Endothelial cell of umbilical vein (primary cell): ENCODE results near the gene CYP27C1. TPM values are rescaled to one million over a fixed set of nuclear protein-coding genes. Genes with fewer than 3 reads are reported as not detected.

Experiments used
- BruUV-seq: library from RNA; stranded (reverse); fragments of 400-500 nt; replicated peaks from 2 replicates; lab custom pipeline; 2021; lab: Mats Ljungman, UMichigan
- CTCF ChIA-PET: fragments of 300-600, 350-600 bp; sonication (Branson Sonifier 250); formaldehyde crosslinking; loops from one replicate; lab custom pipeline; 2021; ENCODE audit warnings: antibody characterized with exemption, inconsistent platforms; lab: Charles Lee
- POLR2A ChIA-PET: fragments of 300-600, 350-600 bp; sonication (Branson Sonifier 250); formaldehyde crosslinking; loops from one replicate; lab custom pipeline; 2021; ENCODE audit warnings: antibody characterized with exemption, inconsistent platforms; lab: Charles Lee
- DNase-seq: peaks from one replicate; pipeline ENCODE4 v3.0.0-alpha.2; 2011; ENCODE audit warnings: low read depth, low spot score
- FAIRE-seq: peaks from 2 replicates; lab custom pipeline; 2011; peaks lifted over from hg19 to GRCh38; lab: Jason Lieb, UNC
- H2AFZ ChIP-seq: 2 replicates; pipeline ENCODE4 v1.6.0; 2012; ENCODE audit warnings: low read depth, low read length, control low read depth, inconsistent platforms
- H3K27ac ChIP-seq: 2 replicates; pipeline ENCODE4 v1.5.1; 2011; ENCODE audit warnings: low read depth, mild to moderate bottlenecking, control low read depth, low read length, moderate library complexity; ENCODE audit not compliant: insufficient read depth
- H3K27me3 ChIP-seq, 2 experiments: 2 replicates each; pipeline versions ENCODE4 v1.6.0 to v1.6.1; 2011; ENCODE audit warnings: low read length in 2 of 2, mixed read lengths in 1 of 2; ENCODE audit not compliant: control insufficient read depth in 2 of 2, insufficient read depth in 2 of 2
- H3K36me3 ChIP-seq, 2 experiments: 2 replicates in 1 of 2; 3 replicates in 1 of 2; pipeline ENCODE4 v1.5.1; 2011; ENCODE audit warnings: low read length in 2 of 2, mild to moderate bottlenecking in 1 of 2, moderate library complexity in 1 of 2; ENCODE audit not compliant: control insufficient read depth in 2 of 2, insufficient read depth in 2 of 2; ENCODE audit errors: extremely low read depth in 1 of 2
- H3K4me1 ChIP-seq: 3 replicates; pipeline ENCODE4 v1.5.1; 2011; ENCODE audit warnings: mild to moderate bottlenecking, low read length; ENCODE audit not compliant: control insufficient read depth, insufficient read depth; ENCODE audit errors: extremely low read depth
- H3K4me2 ChIP-seq: 2 replicates; pipeline ENCODE4 v1.6.1; 2011; ENCODE audit warnings: low read length, control low read depth, mixed read lengths; ENCODE audit not compliant: insufficient read depth
- H3K4me3 ChIP-seq, 3 experiments: fragments of 200-600 bp in 1 of 3; sonication (generic), shearing (Covaris generic) in 1 of 3; replicated peaks in 1 of 3; 2 replicates each; pipeline ENCODE4 v1.5.1; 2011 to 2016; ENCODE audit warnings: control low read depth in 3 of 3, low read length in 3 of 3, mild to moderate bottlenecking in 2 of 3, inconsistent platforms in 1 of 3, low read depth in 1 of 3, moderate library complexity in 1 of 3; ENCODE audit not compliant: insufficient read depth in 1 of 3
- H3K79me2 ChIP-seq: 2 replicates; pipeline ENCODE4 v1.6.0; 2012; ENCODE audit warnings: low read length, inconsistent platforms; ENCODE audit not compliant: control insufficient read depth, insufficient read depth
- H3K9ac ChIP-seq: replicated peaks from 2 replicates; pipeline ENCODE3; 2011; ENCODE audit warnings: low read length, control low read depth; ENCODE audit not compliant: insufficient read depth; ENCODE audit errors: extremely low read depth
- H3K9me1 ChIP-seq: replicated peaks from 3 replicates; pipeline ENCODE4 v1.6.0; 2011; ENCODE audit warnings: mild to moderate bottlenecking, low read length; ENCODE audit not compliant: control insufficient read depth, insufficient read depth; ENCODE audit errors: extremely low read depth
- H3K9me3 ChIP-seq: replicated peaks from 2 replicates; pipeline ENCODE4 v1.5.1; 2012; ENCODE audit warnings: low read length, inconsistent platforms; ENCODE audit not compliant: control insufficient read depth, insufficient read depth
- H4K20me1 ChIP-seq: replicated peaks from 2 replicates; pipeline ENCODE3; 2011; ENCODE audit warnings: mild to moderate bottlenecking, low read length; ENCODE audit not compliant: control insufficient read depth, insufficient read depth; ENCODE audit errors: extremely low read depth
- CTCF ChIP-seq, 2 donors: IDR thresholded peaks; 1 replicate in 1 of 2; 2 replicates in 1 of 2; pipeline ENCODE4 v1.5.1; 2011; ENCODE audit warnings: low read length in 2 of 2, mild to moderate bottlenecking in 2 of 2, moderate library complexity in 2 of 2, control low read depth in 1 of 2, inconsistent platforms in 1 of 2, low read depth in 1 of 2; ENCODE audit not compliant: insufficient read depth in 1 of 2; ENCODE audit errors: extremely low read depth in 1 of 2
- EZH2 ChIP-seq: IDR thresholded peaks from 2 replicates; pipeline ENCODE4 v1.6.1; 2012; ENCODE audit warnings: borderline replicate concordance, low read depth, mild to moderate bottlenecking, moderate library complexity, low read length, inconsistent platforms; ENCODE audit not compliant: severe bottlenecking
- FOS ChIP-seq: IDR thresholded peaks from 2 replicates; pipeline ENCODE4 v1.6.1; 2011; ENCODE audit warnings: mild to moderate bottlenecking, low read length, moderate library complexity, borderline replicate concordance; ENCODE audit not compliant: insufficient read depth
- GATA2 ChIP-seq: IDR thresholded peaks from 2 replicates; pipeline ENCODE4 v1.7.0; 2011; ENCODE audit warnings: low read depth, mild to moderate bottlenecking, moderate library complexity, mixed read lengths, low read length; ENCODE audit not compliant: insufficient read length, insufficient read depth
- JUN ChIP-seq: IDR thresholded peaks from 2 replicates; pipeline ENCODE4 v1.6.1; 2011; ENCODE audit warnings: borderline replicate concordance, low read depth; ENCODE audit not compliant: insufficient read length, insufficient read depth
- MAX ChIP-seq: IDR thresholded peaks from 2 replicates; pipeline ENCODE4 v1.6.1; 2011; ENCODE audit not compliant: insufficient read depth, insufficient read length
- MYC ChIP-seq: IDR thresholded peaks from one replicate; pipeline ENCODE4 v1.6.1; 2011; ENCODE audit warnings: mild to moderate bottlenecking, low read depth, low read length
- POLR2A ChIP-seq: IDR thresholded peaks from 2 replicates; pipeline ENCODE4 v1.6.1; 2012; ENCODE audit warnings: low read depth, mild to moderate bottlenecking, control low read depth, low read length
- POLR2AphosphoS5 ChIP-seq: IDR thresholded peaks from 2 replicates; pipeline ENCODE4 v1.6.1; 2012; ENCODE audit warnings: low read depth, mild to moderate bottlenecking, control low read depth, low read length, moderate library complexity; ENCODE audit not compliant: insufficient read depth
- dilution Hi-C: fragments of 300-500 bp; cut with MboI; formaldehyde crosslinking; loops from one replicate; pipeline ENCODE4 v1.15.0; 2019; ENCODE audit warnings: low sequenced_read_pairs; ENCODE audit not compliant: extremely low pct_ligation_motif_present
- intact Hi-C: fragments of 100-400 bp; cut with micrococcal nuclease; formaldehyde crosslinking; loops from one replicate; pipeline ENCODE4 v1.10.0; 2022
- polyA plus RNA-seq, 4 experiments: library from polyadenylated mRNA; depleted of rRNA in 3 of 4; stranded (reverse) in 3 of 4; unstranded in 1 of 4; fragments of >200 nt; gene quantifications; 2 replicates each; pipeline versions ENCODE4 v1.2.1 to v1.2.3, GENCODE V29; 2011 to 2012; ENCODE audit warnings: missing spikeins in 1 of 4
- total RNA-seq: library from RNA; stranded (reverse); gene quantifications from 2 replicates; pipeline ENCODE4 v1.2.3, GENCODE V29; 2021

Gene CYP27C1
- total and polyA plus RNA-seq, 2 donors (not counting 3 experiments of a cell fraction or from before 2014, with no cell fraction given): not detected

GRCh38 chr2:127172306-127172705, 47.8 kb downstream of the CYP27C1 start:
- POLR2A ChIA-PET: no interaction called here
- Histone ChIP-seq H2AFZ (no peak overlapping the region), H3K9me3 (no peaks in the 10 kb centered on the region), H3K36me3 (no peaks in the 10 kb centered on the region), H3K4me3 (no peak overlapping the region), H3K27me3 (no peaks in the 10 kb centered on the region), H3K9me1 (no peaks in the 10 kb centered on the region), H4K20me1 (no peaks in the 10 kb centered on the region), H3K27ac (no peak overlapping the region), H3K4me1 (no peaks in the 10 kb centered on the region), H3K4me2 (no peak overlapping the region), H3K9ac (no peak overlapping the region), H3K79me2 (no peaks in the 10 kb centered on the region)
- CTCF ChIA-PET: interaction anchor here (0.9 to 11.6 kb wide), 6 partner anchors 14 to 200 kb away, joined by 3 to 106 read pairs (median 4); partner anchors contain the start of gene BIN1
- dilution Hi-C loops: no loop called here
- FAIRE-seq (no peak), DNase-seq (no peak)
- TF ChIP-seq POLR2A (no peak), GATA2 (no peak), MAX (no peak), MYC (no peak), FOS (no peak), POLR2AphosphoS5 (no peak), JUN (no peak), CTCF (IDR thresholded peaks at IDR 0.05; ENCODE audit: extremely low read depth in 1 of 2, insufficient read depth in 1 of 2, low read depth in 1 of 2, low read length in 2 of 2) (no peak), EZH2 (no peak)
- BruUV-seq: no TSS peak
- intact Hi-C loops: loop anchor here (5.0 kb wide), 1 partner anchor 90 kb away; no protein-coding TSS in a partner anchor
